Measurements from ENCODE around the gene TEX30. TPM values are rescaled to one million over a fixed set of nuclear protein-coding genes. Genes with fewer than 3 reads are reported as not detected.

TEX30 gene
- total and polyA plus RNA-seq, 2 of the 4 experiments (the other 2 are of a cell fraction), result 8.1 to 10.4 TPM

- TF ChIP-seq NFE2L2 (IDR thresholded peaks at IDR 0.05; ENCODE audit: low read depth, low read length), result no peak
- no peak for TF ChIP-seq ELK1 (IDR thresholded peaks at IDR 0.05; ENCODE audit: borderline replicate concordance, low read depth, low read length)
- no peak for TF ChIP-seq CEBPB (IDR thresholded peaks at IDR 0.05; ENCODE audit: low read depth, low read length)
- no peak for TF ChIP-seq CTCF (conservative IDR thresholded peaks at IDR 0.05; ENCODE audit: low read depth, low read length)
- no peak for TF ChIP-seq USF2 (IDR thresholded peaks at IDR 0.05; ENCODE audit: low read depth, low read length)
- TF ChIP-seq RCOR1 (IDR thresholded peaks at IDR 0.05; ENCODE audit: insufficient replicate concordance, low read length), result no peak
- no peak for TF ChIP-seq RFX5 (IDR thresholded peaks at IDR 0.05; ENCODE audit: low read depth, low read length)
- no peak for TF ChIP-seq RAD21 (IDR thresholded peaks at IDR 0.05; ENCODE audit: low read length)
- TF ChIP-seq CHD1 (IDR thresholded peaks at IDR 0.05; ENCODE audit: low read depth, low read length), result no peak
- no peak for TF ChIP-seq MXI1 (IDR thresholded peaks at IDR 0.05; ENCODE audit: borderline replicate concordance, low read depth, low read length)
- TF ChIP-seq POLR2A (IDR thresholded peaks at IDR 0.05; ENCODE audit: low read depth, low read length), result no peak
Measured at GRCh38 chr13:102777736-102778135, 4.2 kb upstream of the TEX30 start.

More at GRCh38 chr13:102777736-102778135, 4.2 kb upstream of the TEX30 start:
- in situ Hi-C loops (cut with MboI; ENCODE audit: low sequenced_read_pairs) (no loop called here), dilution Hi-C loops (cut with HindIII; ENCODE audit: low sequenced_read_pairs, unreplicated experiment) (no loop called here), intact Hi-C loops (cut with micrococcal nuclease) (no loop called here)
- Histone ChIP-seq H3K36me3 (ENCODE audit: control insufficient read depth, insufficient read depth, low read length) (no peaks in the 10 kb centered on the region), H2AK5ac (ENCODE audit: low read depth, low read length) (no peak overlapping the region), H3K14ac (replicated peaks; ENCODE audit: low read depth, low read length) (no peak overlapping the region), H3K56ac (ENCODE audit: extremely low read depth, insufficient read depth, low read length) (no peak overlapping the region), H3K4me1 (ENCODE audit: control insufficient read depth, insufficient read depth, low read length) (peaks cover under 1% of the 10 kb centered on the region; the same call in 1 of the 2 replicates), H3K4me2 (ENCODE audit: low read depth, low read length) (no peak overlapping the region), H4K91ac (ENCODE audit: insufficient read depth, low read depth, low read length) (no peak overlapping the region), H3K27me3 (ENCODE audit: control insufficient read depth, insufficient read depth, low read length) (no peaks in the 10 kb centered on the region), H2BK20ac (ENCODE audit: low read depth, low read length) (no peak overlapping the region), H2AFZ (replicated peaks; ENCODE audit: low read length, poor library complexity) (no peak overlapping the region), H4K20me1 (ENCODE audit: insufficient read depth, low read length) (no peaks in the 10 kb centered on the region; the same call in 1 of the 2 replicates), H3K9me1 (ENCODE audit: insufficient read depth, low read length) (no peaks in the 10 kb centered on the region), H2BK5ac (ENCODE audit: low read depth, low read length, poor library complexity, severe bottlenecking) (no peak overlapping the region), H3K4me3 (ENCODE audit: insufficient read depth, low read depth, low read length) (no peak overlapping the region), H3K9ac (ENCODE audit: low read depth, low read length) (no peak overlapping the region), H3K18ac (ENCODE audit: low read depth, low read length) (no peak overlapping the region), H3K9me3 (ENCODE audit: control insufficient read depth, insufficient read depth, low read length) (no peaks in the 10 kb centered on the region), H4K5ac (ENCODE audit: low read depth, low read length) (no peak overlapping the region), H3K27ac (ENCODE audit: insufficient read depth, low read length) (no peak overlapping the region), H2AK9ac (replicated peaks; ENCODE audit: low read depth, low read length, poor library complexity) (no peak overlapping the region), H3K4ac (ENCODE audit: low read depth, low read length) (no peak overlapping the region), H2BK15ac (ENCODE audit: low read depth, low read length) (no peak overlapping the region), H4K8ac (ENCODE audit: low read depth in 2 of 2, low read length in 2 of 2) (no peak overlapping the region), H2BK120ac (ENCODE audit: low read depth, low read length) (no peak overlapping the region), H3K79me1 (ENCODE audit: low read depth in 1 of 2, low read length in 2 of 2) (peaks cover 2 to 4% of the 10 kb centered on the region in 2 experiments; a peak in 2 of 4 replicates), H3K23ac (ENCODE audit: low read depth, low read length) (no peak overlapping the region)
- WGBS, 2 experiments (ENCODE audit: extremely low coverage in 2 of 2, insufficient read length in 1 of 2), result 71% methylated on average over 1 of the region's 3 CpGs; no CpG with 5 or more reads in 1 of the 2 experiments
- no peak for DNase-seq
- BruUV-seq (replicated peaks), result no TSS peak
- ChIA-PET POLR2A (ENCODE audit: unreplicated experiment) (no interaction called here), CTCF (no interaction called here)
- no peak for ATAC-seq (ENCODE audit: low read depth)
